ENCODE measurements around the gene GRIK5.

The GRIK5 gene

GRCh38 chr19:41959056-41960053 is 110.7 kb downstream of the GRIK5 start, which contains the start of gene RABAC1:
RABAC1 (minus strand) TSS chr19:41959321; CDS start chr19:41959292, 29 bp downstream.
- no peaks in the 10 kb centered on the region for H3K9me3 Mint-ChIP-seq
- H3K4me3 Mint-ChIP-seq, result peak within 1 kb of the TSS; percentile 83
- DNase-seq (peak; percentile 77 to 85 (median 78)), ATAC-seq (replicated peaks) (peak; percentile 88)
- H3K27ac Mint-ChIP-seq, result peak within 1 kb of the TSS; percentile 93
- no peaks in the 10 kb centered on the region for H3K27me3 Mint-ChIP-seq
- H3K4me1 Mint-ChIP-seq (ENCODE audit: low read depth in 2 of 2), result peaks cover 20% of the 10 kb centered on the region in 2 donors
- peaks cover 22% of the 10 kb centered on the region for H3K36me3 Mint-ChIP-seq (ENCODE audit: insufficient read depth)

- no peaks in the 10 kb centered on the region for H3K27me3 Mint-ChIP-seq
- H3K4me3 Mint-ChIP-seq, result peak overlapping the region; percentile 83
- DNase-seq (peak; percentile 70 to 75 (median 73)), ATAC-seq (replicated peaks) (peak; percentile 59)
- H3K36me3 Mint-ChIP-seq (ENCODE audit: insufficient read depth), result peaks cover 26% of the 10 kb centered on the region
- H3K9me3 Mint-ChIP-seq, result no peaks in the 10 kb centered on the region
- H3K4me1 Mint-ChIP-seq (ENCODE audit: low read depth in 2 of 2), result peaks cover 20% of the 10 kb centered on the region in 2 donors
- peak overlapping the region; percentile 93 for H3K27ac Mint-ChIP-seq
These were observed 111.5 kb downstream of the GRIK5 start for GRCh38 chr19:41958367-41959055.

GRCh38 chr19:41957838-41958366 is 112.1 kb downstream of the GRIK5 start:
- peak overlapping the region; percentile 93 for H3K27ac Mint-ChIP-seq
- H3K27me3 Mint-ChIP-seq, result no peaks in the 10 kb centered on the region
- peaks cover 20% of the 10 kb centered on the region in 2 donors for H3K4me1 Mint-ChIP-seq (ENCODE audit: low read depth in 2 of 2)
- ATAC-seq (replicated peaks), result peak; percentile 18
- no peaks in the 10 kb centered on the region for H3K9me3 Mint-ChIP-seq
- peak in 1 of 3 experiments; percentile 30 for DNase-seq
- H3K4me3 Mint-ChIP-seq, result peak overlapping the region; percentile 83
- H3K36me3 Mint-ChIP-seq (ENCODE audit: insufficient read depth), result peaks cover 26% of the 10 kb centered on the region

- peak overlapping the region in 1 of 2 donors; percentile 93 for H3K27ac Mint-ChIP-seq
- H3K36me3 Mint-ChIP-seq (ENCODE audit: insufficient read depth), result peaks cover 31% of the 10 kb centered on the region
- peak overlapping the region; percentile 83 for H3K4me3 Mint-ChIP-seq
- no peak for ATAC-seq (replicated peaks)
- DNase-seq, result no peak
- H3K27me3 Mint-ChIP-seq, result no peaks in the 10 kb centered on the region
- no peaks in the 10 kb centered on the region for H3K9me3 Mint-ChIP-seq
- peaks cover 20% of the 10 kb centered on the region in 2 donors for H3K4me1 Mint-ChIP-seq (ENCODE audit: low read depth in 2 of 2)
These were observed 112.7 kb downstream of the GRIK5 start for GRCh38 chr19:41957161-41957837.

GRCh38 chr19:41956621-41957020 is 113.4 kb downstream of the GRIK5 start:
- DNase-seq (no peak), ATAC-seq (replicated peaks) (no peak)
- H3K27me3 Mint-ChIP-seq, result no peaks in the 10 kb centered on the region
- H3K36me3 Mint-ChIP-seq (ENCODE audit: insufficient read depth), result peaks cover 37% of the 10 kb centered on the region
- H3K9me3 Mint-ChIP-seq, result no peaks in the 10 kb centered on the region
- peak overlapping the region in 1 of 2 donors; percentile 10 for H3K4me3 Mint-ChIP-seq
- no peak overlapping the region for H3K27ac Mint-ChIP-seq
- H3K4me1 Mint-ChIP-seq (ENCODE audit: low read depth in 2 of 2), result peaks cover 23% of the 10 kb centered on the region in 2 donors

- Mint-ChIP-seq H3K36me3 (ENCODE audit: insufficient read depth) (peaks cover 44% of the 10 kb centered on the region), H3K4me1 (ENCODE audit: low read depth in 2 of 2) (peaks cover 27 to 28% of the 10 kb centered on the region in 2 donors), H3K9me3 (no peaks in the 10 kb centered on the region), H3K4me3 (no peak overlapping the region), H3K27ac (peak overlapping the region in 1 of 2 donors; percentile 42), H3K27me3 (no peaks in the 10 kb centered on the region)
- no peak for DNase-seq
- ATAC-seq (replicated peaks), result no peak
These were observed 114.5 kb downstream of the GRIK5 start for GRCh38 chr19:41955521-41955920.

- peak overlapping the region in 1 of 2 donors; percentile 88 for H3K27ac Mint-ChIP-seq
- peaks cover 29 to 30% of the 10 kb centered on the region in 2 donors for H3K4me1 Mint-ChIP-seq (ENCODE audit: low read depth in 2 of 2)
- DNase-seq (peak; percentile 88 to 89 (median 89)), ATAC-seq (replicated peaks) (peak; percentile 79)
- no peaks in the 10 kb centered on the region for H3K9me3 Mint-ChIP-seq
- no peaks in the 10 kb centered on the region for H3K27me3 Mint-ChIP-seq
- peak overlapping the region; percentile 14 to 34 for H3K4me3 Mint-ChIP-seq
- peaks cover 42% of the 10 kb centered on the region for H3K36me3 Mint-ChIP-seq (ENCODE audit: insufficient read depth)
These were observed 118.3 kb downstream of the GRIK5 start for GRCh38 chr19:41951686-41952172.
